ENCODE results near the gene MAGEA8. TPM values are rescaled to one million over a fixed set of nuclear protein-coding genes. Genes with fewer than 3 reads are reported as not detected.

MAGEA8 gene
- total RNA-seq, 5 donors from 2014 or later (not counting 1 experiment from before 2014, with no cell fraction given), result not detected

DNA sequence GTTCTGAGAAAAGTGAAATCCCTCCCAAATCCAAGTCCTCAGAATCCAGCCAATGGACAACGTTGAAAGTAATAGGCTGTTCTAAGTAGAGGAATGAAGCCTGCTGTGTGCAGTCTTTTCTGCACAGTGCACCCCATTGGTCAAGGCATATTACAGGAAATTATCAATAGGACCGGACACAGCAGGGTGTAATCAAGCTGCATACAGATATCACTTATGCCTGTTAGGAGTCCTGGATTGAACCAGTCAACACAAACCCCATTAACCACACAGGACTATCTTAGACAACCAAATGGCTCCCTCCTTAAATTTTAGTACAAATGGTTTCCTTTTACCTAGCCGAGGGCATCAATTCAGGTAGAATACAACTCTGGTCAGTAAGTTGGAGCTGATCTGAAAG is 34.2 kb upstream of the MAGEA8 start:
- DNase-seq (no peak), ATAC-seq (replicated peaks in 1 of 4) (no peak)
- CTCF ChIA-PET, result no interaction called here
- H3K4me3 Mint-ChIP-seq, result no peak overlapping the region
- H3K27me3 ChIP-seq (replicated peaks in 1 of 2; ENCODE audit: control insufficient read depth in 2 of 2, extremely low read depth in 1 of 2, insufficient read depth in 2 of 2, low read length in 1 of 2), result no peaks in the 10 kb centered on the region
- no peak overlapping the region for H3K4me3 ChIP-seq (ENCODE audit: control insufficient read depth in 1 of 2, extremely low read depth in 1 of 2, low read length in 1 of 2)
- H3K4me1 ChIP-seq (ENCODE audit: control insufficient read depth in 1 of 2, extremely low read depth in 1 of 2, insufficient read depth in 2 of 2, low read length in 2 of 2), result no peaks in the 10 kb centered on the region
- no peak overlapping the region for H3K27ac Mint-ChIP-seq
- no peaks in the 10 kb centered on the region for H3K36me3 Mint-ChIP-seq
- no peaks in the 10 kb centered on the region for H3K36me3 ChIP-seq (ENCODE audit: control insufficient read depth in 2 of 2, extremely low read depth in 1 of 2, insufficient read depth in 1 of 2, low read length in 1 of 2)
- no CpG with 5 or more reads among the region's 3 CpGs for WGBS (ENCODE audit: insufficient coverage)
- no peaks in the 10 kb centered on the region for H3K4me1 Mint-ChIP-seq
- H3K9me3 Mint-ChIP-seq, result no peaks in the 10 kb centered on the region
- POLR2A ChIA-PET, result no interaction called here
- H3K9me3 ChIP-seq, result no peaks in the 10 kb centered on the region
- H3K27me3 Mint-ChIP-seq, result peaks cover 0 to 36% of the 10 kb centered on the region in 2 donors
- no peak overlapping the region for H3K27ac ChIP-seq (ENCODE audit: low read length)

GRCh38 chrX:149848855-149849254 is 32.1 kb upstream of the MAGEA8 start:
- no peaks in the 10 kb centered on the region for H3K9me3 Mint-ChIP-seq
- DNase-seq, result no peak
- Histone ChIP-seq H3K36me3 (ENCODE audit: control insufficient read depth in 2 of 2, extremely low read depth in 1 of 2, insufficient read depth in 1 of 2, low read length in 1 of 2) (no peaks in the 10 kb centered on the region), H3K27me3 (replicated peaks in 1 of 2; ENCODE audit: control insufficient read depth in 2 of 2, extremely low read depth in 1 of 2, insufficient read depth in 2 of 2, low read length in 1 of 2) (no peaks in the 10 kb centered on the region), H3K4me1 (ENCODE audit: control insufficient read depth in 1 of 2, extremely low read depth in 1 of 2, insufficient read depth in 2 of 2, low read length in 2 of 2) (no peaks in the 10 kb centered on the region), H3K4me3 (ENCODE audit: control insufficient read depth in 1 of 2, extremely low read depth in 1 of 2, low read length in 1 of 2) (no peak overlapping the region), H3K9me3 (no peaks in the 10 kb centered on the region), H3K27ac (ENCODE audit: low read length) (no peak overlapping the region)
- H3K4me1 Mint-ChIP-seq, result no peaks in the 10 kb centered on the region
- WGBS (ENCODE audit: insufficient coverage), result no CpG with 5 or more reads among the region's 3 CpGs
- no peak overlapping the region for H3K27ac Mint-ChIP-seq
- H3K4me3 Mint-ChIP-seq, result no peak overlapping the region
- CTCF ChIA-PET, result no interaction called here
- ATAC-seq (replicated peaks in 1 of 4), result no peak
- peaks cover 0 to 43% of the 10 kb centered on the region in 2 donors for H3K27me3 Mint-ChIP-seq
- no peaks in the 10 kb centered on the region for H3K36me3 Mint-ChIP-seq
- POLR2A ChIA-PET, result no interaction called here

- H3K4me1 Mint-ChIP-seq, result no peaks in the 10 kb centered on the region
- POLR2A ChIA-PET, result no interaction called here
- Histone ChIP-seq H3K9me3 (no peaks in the 10 kb centered on the region), H3K4me1 (ENCODE audit: control insufficient read depth in 1 of 2, extremely low read depth in 1 of 2, insufficient read depth in 2 of 2, low read length in 2 of 2) (no peaks in the 10 kb centered on the region), H3K27me3 (replicated peaks in 1 of 2; ENCODE audit: control insufficient read depth in 2 of 2, extremely low read depth in 1 of 2, insufficient read depth in 2 of 2, low read length in 1 of 2) (no peaks in the 10 kb centered on the region), H3K36me3 (ENCODE audit: control insufficient read depth in 2 of 2, extremely low read depth in 1 of 2, insufficient read depth in 1 of 2, low read length in 1 of 2) (no peaks in the 10 kb centered on the region), H3K4me3 (ENCODE audit: control insufficient read depth in 1 of 2, extremely low read depth in 1 of 2, low read length in 1 of 2) (no peak overlapping the region), H3K27ac (ENCODE audit: low read length) (no peak overlapping the region)
- H3K27ac Mint-ChIP-seq, result no peak overlapping the region
- H3K36me3 Mint-ChIP-seq, result no peaks in the 10 kb centered on the region
- no peak for ATAC-seq (replicated peaks in 1 of 4)
- CTCF ChIA-PET, result no interaction called here
- WGBS (ENCODE audit: insufficient coverage), result no CpG with 5 or more reads among the region's 2 CpGs
- no peaks in the 10 kb centered on the region for H3K9me3 Mint-ChIP-seq
- DNase-seq, result no peak
- peaks cover 0 to 43% of the 10 kb centered on the region in 2 donors for H3K27me3 Mint-ChIP-seq
- no peak overlapping the region for H3K4me3 Mint-ChIP-seq
Observed at GRCh38 chrX:149849787-149850186, 31.2 kb upstream of the MAGEA8 start.

DNA sequence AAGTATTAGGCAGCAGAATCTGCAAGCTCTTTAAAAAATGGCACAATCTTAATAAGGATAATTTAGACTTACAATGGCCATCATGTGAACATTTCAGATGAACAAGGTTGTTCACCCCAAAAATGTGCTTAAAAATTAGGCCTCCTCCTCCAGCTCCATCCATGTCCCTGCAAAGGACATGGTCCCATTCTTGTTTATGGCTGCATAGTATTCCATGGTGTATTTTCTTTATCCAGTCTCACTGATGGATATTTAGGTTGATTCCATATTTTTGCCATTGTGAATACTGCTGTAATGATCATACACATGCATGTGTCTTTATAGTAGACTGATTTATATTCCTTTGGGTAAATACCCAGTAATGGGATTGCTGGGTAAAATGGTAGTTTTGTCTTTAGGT is 29.1 kb upstream of the MAGEA8 start:
- CTCF ChIA-PET, result no interaction called here
- H3K36me3 Mint-ChIP-seq, result no peaks in the 10 kb centered on the region

GRCh38 chrX:149853925-149854324 is 27.1 kb upstream of the MAGEA8 start:
- H3K27ac Mint-ChIP-seq, result no peak overlapping the region
- no CpG with 5 or more reads among the region's 2 CpGs for WGBS (ENCODE audit: insufficient coverage)
- Histone ChIP-seq H3K36me3 (ENCODE audit: control insufficient read depth in 2 of 2, extremely low read depth in 1 of 2, insufficient read depth in 1 of 2, low read length in 1 of 2) (no peaks in the 10 kb centered on the region), H3K4me1 (ENCODE audit: control insufficient read depth in 1 of 2, extremely low read depth in 1 of 2, insufficient read depth in 2 of 2, low read length in 2 of 2) (peaks cover 0 to 8% of the 10 kb centered on the region in 2 experiments), H3K9me3 (no peaks in the 10 kb centered on the region), H3K27ac (ENCODE audit: low read length) (no peak overlapping the region), H3K27me3 (replicated peaks in 1 of 2; ENCODE audit: control insufficient read depth in 2 of 2, extremely low read depth in 1 of 2, insufficient read depth in 2 of 2, low read length in 1 of 2) (peaks cover 0 to 7% of the 10 kb centered on the region in 2 experiments), H3K4me3 (ENCODE audit: control insufficient read depth in 1 of 2, extremely low read depth in 1 of 2, low read length in 1 of 2) (no peak overlapping the region)
- H3K36me3 Mint-ChIP-seq, result no peaks in the 10 kb centered on the region
- H3K4me3 Mint-ChIP-seq, result no peak overlapping the region
- no peak for DNase-seq
- ChIA-PET CTCF (no interaction called here), POLR2A (no interaction called here)
- H3K4me1 Mint-ChIP-seq, result peaks cover 0 to 3% (median 0%) of the 10 kb centered on the region in 3 donors
- ATAC-seq (replicated peaks in 1 of 4), result no peak
- H3K9me3 Mint-ChIP-seq, result no peaks in the 10 kb centered on the region
- H3K27me3 Mint-ChIP-seq, result peaks cover 2 to 37% of the 10 kb centered on the region in 2 donors

More for the DNA sequence above, 29.1 kb upstream of the MAGEA8 start:
- Histone ChIP-seq H3K4me1 (ENCODE audit: control insufficient read depth in 1 of 2, extremely low read depth in 1 of 2, insufficient read depth in 2 of 2, low read length in 2 of 2) (no peaks in the 10 kb centered on the region), H3K36me3 (ENCODE audit: control insufficient read depth in 2 of 2, extremely low read depth in 1 of 2, insufficient read depth in 1 of 2, low read length in 1 of 2) (no peaks in the 10 kb centered on the region), H3K9me3 (no peaks in the 10 kb centered on the region), H3K27me3 (replicated peaks in 1 of 2; ENCODE audit: control insufficient read depth in 2 of 2, extremely low read depth in 1 of 2, insufficient read depth in 2 of 2, low read length in 1 of 2) (no peaks in the 10 kb centered on the region), H3K4me3 (ENCODE audit: control insufficient read depth in 1 of 2, extremely low read depth in 1 of 2, low read length in 1 of 2) (no peak overlapping the region), H3K27ac (ENCODE audit: low read length) (no peak overlapping the region)
- H3K27ac Mint-ChIP-seq, result no peak overlapping the region
- no peak for DNase-seq
- H3K4me3 Mint-ChIP-seq, result no peak overlapping the region
- POLR2A ChIA-PET, result no interaction called here
- H3K27me3 Mint-ChIP-seq, result peaks cover 0 to 37% of the 10 kb centered on the region in 2 donors
- H3K4me1 Mint-ChIP-seq, result no peaks in the 10 kb centered on the region
- no peaks in the 10 kb centered on the region for H3K9me3 Mint-ChIP-seq
- ATAC-seq (replicated peaks in 1 of 4), result no peak

DNA sequence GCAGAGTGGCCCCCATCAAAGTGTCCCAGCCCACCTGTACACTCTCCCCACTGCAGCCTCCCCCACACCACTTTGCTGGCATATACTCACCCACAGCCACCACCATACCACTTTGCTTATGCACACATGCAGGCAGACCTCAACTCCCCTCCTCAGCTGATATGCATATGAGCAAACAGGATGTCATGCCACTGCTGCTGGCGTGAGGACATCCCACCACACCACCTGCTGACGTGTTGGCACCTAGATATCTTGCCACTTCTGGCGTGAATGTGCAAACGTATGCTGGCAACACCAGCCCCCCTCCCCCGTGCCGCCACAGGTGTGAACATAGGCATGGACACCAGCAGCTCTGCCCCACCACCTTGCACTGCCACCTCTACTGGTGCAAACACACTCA is 22.4 kb upstream of the MAGEA8 start:
- CTCF ChIA-PET, result no interaction called here
- Mint-ChIP-seq H3K27ac (no peak overlapping the region), H3K36me3 (no peaks in the 10 kb centered on the region), H3K4me1 (peaks cover 0 to 3% (median 0%) of the 10 kb centered on the region in 3 donors), H3K27me3 (peaks cover 2 to 34% of the 10 kb centered on the region in 2 donors), H3K4me3 (no peak overlapping the region), H3K9me3 (peaks cover 7 to 18% (median 12%) of the 10 kb centered on the region in 3 donors)
- H3K9me3 ChIP-seq, result no peaks in the 10 kb centered on the region
- peaks cover 0 to 12% of the 10 kb centered on the region in 2 experiments for H3K4me1 ChIP-seq (ENCODE audit: control insufficient read depth in 1 of 2, extremely low read depth in 1 of 2, insufficient read depth in 2 of 2, low read length in 2 of 2)
- H3K36me3 ChIP-seq (ENCODE audit: control insufficient read depth in 2 of 2, extremely low read depth in 1 of 2, insufficient read depth in 1 of 2, low read length in 1 of 2), result no peaks in the 10 kb centered on the region
- peak in 23 of 35 experiments; percentile 2 to 53 (median 24) for DNase-seq
- no peak for ATAC-seq (replicated peaks in 1 of 4)
- POLR2A ChIA-PET, result no interaction called here
- WGBS (ENCODE audit: insufficient coverage), result 76% methylated on average over 5 of the region's 6 CpGs
- no peak overlapping the region for H3K4me3 ChIP-seq (ENCODE audit: control insufficient read depth in 1 of 2, extremely low read depth in 1 of 2, low read length in 1 of 2)
- H3K27ac ChIP-seq (ENCODE audit: low read length), result no peak overlapping the region
- peaks cover 0 to 10% of the 10 kb centered on the region in 2 experiments for H3K27me3 ChIP-seq (replicated peaks in 1 of 2; ENCODE audit: control insufficient read depth in 2 of 2, extremely low read depth in 1 of 2, insufficient read depth in 2 of 2, low read length in 1 of 2)

DNA sequence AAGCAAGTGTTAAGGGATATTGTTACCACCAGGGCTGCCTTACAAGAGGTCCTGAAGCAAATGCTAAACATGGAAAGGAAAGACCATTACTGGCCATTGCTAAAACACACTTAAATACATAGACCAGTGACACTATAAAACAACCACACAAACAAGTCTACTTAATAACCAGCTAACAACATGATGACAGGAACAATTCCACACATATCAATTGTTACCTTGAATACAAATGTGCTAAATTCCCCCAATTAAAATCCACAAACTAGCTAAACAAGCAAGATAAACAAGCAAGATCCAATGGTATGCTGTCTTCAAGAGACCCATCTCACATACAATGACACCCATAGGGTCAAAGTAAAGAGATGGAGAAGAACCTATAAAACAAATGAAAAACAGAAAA is 20.5 kb upstream of the MAGEA8 start:
- ChIA-PET POLR2A (no interaction called here), CTCF (no interaction called here)
- no peak for ATAC-seq (replicated peaks in 1 of 4)
- H3K4me3 ChIP-seq (ENCODE audit: control insufficient read depth in 1 of 2, extremely low read depth in 1 of 2, low read length in 1 of 2), result no peak overlapping the region
- peaks cover 2 to 34% of the 10 kb centered on the region in 2 donors for H3K27me3 Mint-ChIP-seq
- no peaks in the 10 kb centered on the region for H3K36me3 Mint-ChIP-seq
- H3K27ac ChIP-seq (ENCODE audit: low read length), result no peak overlapping the region
- no peaks in the 10 kb centered on the region for H3K36me3 ChIP-seq (ENCODE audit: control insufficient read depth in 2 of 2, extremely low read depth in 1 of 2, insufficient read depth in 1 of 2, low read length in 1 of 2)
- peaks cover 0 to 12% of the 10 kb centered on the region in 2 experiments for H3K4me1 ChIP-seq (ENCODE audit: control insufficient read depth in 1 of 2, extremely low read depth in 1 of 2, insufficient read depth in 2 of 2, low read length in 2 of 2)
- no peak for DNase-seq
- peaks cover 0 to 10% of the 10 kb centered on the region in 2 experiments for H3K27me3 ChIP-seq (replicated peaks in 1 of 2; ENCODE audit: control insufficient read depth in 2 of 2, extremely low read depth in 1 of 2, insufficient read depth in 2 of 2, low read length in 1 of 2)
- peaks cover 0 to 3% (median 0%) of the 10 kb centered on the region in 3 donors for H3K4me1 Mint-ChIP-seq
- no peak overlapping the region for H3K4me3 Mint-ChIP-seq
- no peaks in the 10 kb centered on the region for H3K9me3 ChIP-seq
- no peak overlapping the region for H3K27ac Mint-ChIP-seq
- H3K9me3 Mint-ChIP-seq, result peaks cover 7 to 18% (median 12%) of the 10 kb centered on the region in 3 donors

Measured in T-cell (primary cell).